ENCODE data around the gene B4GALT6.

B4GALT6 gene

GRCh38 chr18:31603315-31603714 is 81.1 kb downstream of the B4GALT6 start:
- Histone ChIP-seq H3K36me3 (ENCODE audit: control insufficient read depth, insufficient read depth, low read length) (no peaks in the 10 kb centered on the region), H3K27me3 (replicated peaks; ENCODE audit: control insufficient read depth, insufficient read depth, low read length, poor library complexity, severe bottlenecking) (no peaks in the 10 kb centered on the region), H3K4me1 (ENCODE audit: control insufficient read depth, insufficient read depth, low read length, poor library complexity, severe bottlenecking) (no peaks in the 10 kb centered on the region), H3K9me3 (ENCODE audit: control insufficient read depth, low read length) (no peaks in the 10 kb centered on the region), H3K27ac (ENCODE audit: insufficient read depth, low read length, poor library complexity, severe bottlenecking) (no peak overlapping the region), H3K4me3 (ENCODE audit: insufficient read depth, low read depth, low read length, poor library complexity, severe bottlenecking) (no peak overlapping the region)
- no peak for DNase-seq

- Histone ChIP-seq H3K36me3 (ENCODE audit: control insufficient read depth, insufficient read depth, low read length) (no peaks in the 10 kb centered on the region), H3K27ac (ENCODE audit: insufficient read depth, low read length, poor library complexity, severe bottlenecking) (no peak overlapping the region), H3K4me1 (ENCODE audit: control insufficient read depth, insufficient read depth, low read length, poor library complexity, severe bottlenecking) (no peaks in the 10 kb centered on the region), H3K9me3 (ENCODE audit: control insufficient read depth, low read length) (no peaks in the 10 kb centered on the region), H3K4me3 (ENCODE audit: insufficient read depth, low read depth, low read length, poor library complexity, severe bottlenecking) (no peak overlapping the region), H3K27me3 (replicated peaks; ENCODE audit: control insufficient read depth, insufficient read depth, low read length, poor library complexity, severe bottlenecking) (no peaks in the 10 kb centered on the region)
- DNase-seq: no peak
Measured at GRCh38 chr18:31598021-31598805, 86.2 kb downstream of the B4GALT6 start.

GRCh38 chr18:31596081-31596872 is 88.1 kb downstream of the B4GALT6 start:
- Histone ChIP-seq H3K4me3 (ENCODE audit: insufficient read depth, low read depth, low read length, poor library complexity, severe bottlenecking) (no peak overlapping the region), H3K9me3 (ENCODE audit: control insufficient read depth, low read length) (no peaks in the 10 kb centered on the region), H3K27ac (ENCODE audit: insufficient read depth, low read length, poor library complexity, severe bottlenecking) (no peak overlapping the region), H3K27me3 (replicated peaks; ENCODE audit: control insufficient read depth, insufficient read depth, low read length, poor library complexity, severe bottlenecking) (no peaks in the 10 kb centered on the region), H3K4me1 (ENCODE audit: control insufficient read depth, insufficient read depth, low read length, poor library complexity, severe bottlenecking) (no peaks in the 10 kb centered on the region), H3K36me3 (ENCODE audit: control insufficient read depth, insufficient read depth, low read length) (no peaks in the 10 kb centered on the region)
- DNase-seq: no peak

GRCh38 chr18:31595121-31595771 is 89.1 kb downstream of the B4GALT6 start:
- no peak for DNase-seq
- Histone ChIP-seq H3K27ac (ENCODE audit: insufficient read depth, low read length, poor library complexity, severe bottlenecking) (no peak overlapping the region), H3K27me3 (replicated peaks; ENCODE audit: control insufficient read depth, insufficient read depth, low read length, poor library complexity, severe bottlenecking) (no peaks in the 10 kb centered on the region), H3K4me3 (ENCODE audit: insufficient read depth, low read depth, low read length, poor library complexity, severe bottlenecking) (no peak overlapping the region), H3K36me3 (ENCODE audit: control insufficient read depth, insufficient read depth, low read length) (no peaks in the 10 kb centered on the region), H3K9me3 (ENCODE audit: control insufficient read depth, low read length) (no peaks in the 10 kb centered on the region), H3K4me1 (ENCODE audit: control insufficient read depth, insufficient read depth, low read length, poor library complexity, severe bottlenecking) (no peaks in the 10 kb centered on the region)

GRCh38 chr18:31592506-31593157 is 91.7 kb downstream of the B4GALT6 start:
- Histone ChIP-seq H3K4me3 (ENCODE audit: insufficient read depth, low read depth, low read length, poor library complexity, severe bottlenecking) (no peak overlapping the region), H3K27me3 (replicated peaks; ENCODE audit: control insufficient read depth, insufficient read depth, low read length, poor library complexity, severe bottlenecking) (no peaks in the 10 kb centered on the region), H3K9me3 (ENCODE audit: control insufficient read depth, low read length) (no peaks in the 10 kb centered on the region), H3K4me1 (ENCODE audit: control insufficient read depth, insufficient read depth, low read length, poor library complexity, severe bottlenecking) (no peaks in the 10 kb centered on the region), H3K36me3 (ENCODE audit: control insufficient read depth, insufficient read depth, low read length) (no peaks in the 10 kb centered on the region), H3K27ac (ENCODE audit: insufficient read depth, low read length, poor library complexity, severe bottlenecking) (no peak overlapping the region)
- no peak for DNase-seq

- no peak within 1 kb of the TSS for H3K4me3 ChIP-seq (ENCODE audit: insufficient read depth, low read depth, low read length, poor library complexity, severe bottlenecking)
- no peak for DNase-seq
- H3K4me1 ChIP-seq (ENCODE audit: control insufficient read depth, insufficient read depth, low read length, poor library complexity, severe bottlenecking): no peaks in the 10 kb centered on the region
- no peaks in the 10 kb centered on the region for H3K9me3 ChIP-seq (ENCODE audit: control insufficient read depth, low read length)
- H3K27me3 ChIP-seq (replicated peaks; ENCODE audit: control insufficient read depth, insufficient read depth, low read length, poor library complexity, severe bottlenecking): no peaks in the 10 kb centered on the region
- no peaks in the 10 kb centered on the region for H3K36me3 ChIP-seq (ENCODE audit: control insufficient read depth, insufficient read depth, low read length)
- no peak within 1 kb of the TSS for H3K27ac ChIP-seq (ENCODE audit: insufficient read depth, low read length, poor library complexity, severe bottlenecking)
Measured at GRCh38 chr18:31591628-31592027, 92.8 kb downstream of the B4GALT6 start, which contains the start of gene TTR. Gene TTR, plus strand, starts transcription at chr18:31591877. Its CDS starts 26 bp downstream, at chr18:31591903.

- H3K9me3 ChIP-seq (ENCODE audit: control insufficient read depth, low read length): no peaks in the 10 kb centered on the region
- no peaks in the 10 kb centered on the region for H3K27me3 ChIP-seq (replicated peaks; ENCODE audit: control insufficient read depth, insufficient read depth, low read length, poor library complexity, severe bottlenecking)
- H3K4me1 ChIP-seq (ENCODE audit: control insufficient read depth, insufficient read depth, low read length, poor library complexity, severe bottlenecking): no peaks in the 10 kb centered on the region
- DNase-seq: no peak
- H3K27ac ChIP-seq (ENCODE audit: insufficient read depth, low read length, poor library complexity, severe bottlenecking): no peak overlapping the region
- H3K36me3 ChIP-seq (ENCODE audit: control insufficient read depth, insufficient read depth, low read length): no peaks in the 10 kb centered on the region
- no peak overlapping the region for H3K4me3 ChIP-seq (ENCODE audit: insufficient read depth, low read depth, low read length, poor library complexity, severe bottlenecking)
Measured at GRCh38 chr18:31591113-31591512, 93.3 kb downstream of the B4GALT6 start.

GRCh38 chr18:31590570-31590969 is 93.8 kb downstream of the B4GALT6 start:
- DNase-seq: no peak
- no peak overlapping the region for H3K4me3 ChIP-seq (ENCODE audit: insufficient read depth, low read depth, low read length, poor library complexity, severe bottlenecking)

GRCh38 chr18:31587529-31587928 is 96.9 kb downstream of the B4GALT6 start:
- DNase-seq: no peak
- H3K4me1 ChIP-seq (ENCODE audit: control insufficient read depth, insufficient read depth, low read length, poor library complexity, severe bottlenecking): no peaks in the 10 kb centered on the region
- H3K27ac ChIP-seq (ENCODE audit: insufficient read depth, low read length, poor library complexity, severe bottlenecking): no peak overlapping the region
- no peaks in the 10 kb centered on the region for H3K9me3 ChIP-seq (ENCODE audit: control insufficient read depth, low read length)
- H3K36me3 ChIP-seq (ENCODE audit: control insufficient read depth, insufficient read depth, low read length): no peaks in the 10 kb centered on the region
- H3K27me3 ChIP-seq (replicated peaks; ENCODE audit: control insufficient read depth, insufficient read depth, low read length, poor library complexity, severe bottlenecking): no peaks in the 10 kb centered on the region
- H3K4me3 ChIP-seq (ENCODE audit: insufficient read depth, low read depth, low read length, poor library complexity, severe bottlenecking): no peak overlapping the region

More at GRCh38 chr18:31590570-31590969, 93.8 kb downstream of the B4GALT6 start:
- Histone ChIP-seq H3K4me1 (ENCODE audit: control insufficient read depth, insufficient read depth, low read length, poor library complexity, severe bottlenecking) (no peaks in the 10 kb centered on the region), H3K9me3 (ENCODE audit: control insufficient read depth, low read length) (no peaks in the 10 kb centered on the region), H3K36me3 (ENCODE audit: control insufficient read depth, insufficient read depth, low read length) (no peaks in the 10 kb centered on the region), H3K27ac (ENCODE audit: insufficient read depth, low read length, poor library complexity, severe bottlenecking) (no peak overlapping the region), H3K27me3 (replicated peaks; ENCODE audit: control insufficient read depth, insufficient read depth, low read length, poor library complexity, severe bottlenecking) (no peaks in the 10 kb centered on the region)

Measured in effector memory CD4-positive, alpha-beta T cell (primary cell).